ENCODE data around the gene HTRA1.

Gene HTRA1

DNA sequence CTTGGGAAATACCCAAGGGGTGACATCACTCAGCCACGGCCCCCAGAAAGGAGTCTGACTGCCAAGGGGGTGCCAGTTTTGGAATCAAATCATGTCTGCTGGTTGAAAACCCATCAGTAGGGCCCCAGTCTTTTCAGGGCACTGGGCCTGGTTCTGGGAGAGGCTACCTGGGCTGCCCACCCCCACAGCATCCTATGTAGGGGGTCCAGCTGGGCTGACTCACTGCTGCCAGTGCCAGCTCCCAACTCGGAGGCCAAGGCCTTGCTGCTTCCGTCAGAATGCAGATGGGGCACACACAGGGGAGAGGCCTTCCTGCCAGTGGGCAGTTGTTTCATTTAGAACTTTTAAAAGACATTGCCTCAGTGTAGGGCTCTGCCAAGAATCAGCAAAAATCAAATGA is 59.7 kb downstream of the HTRA1 start:
- no peak for FAIRE-seq

DNA sequence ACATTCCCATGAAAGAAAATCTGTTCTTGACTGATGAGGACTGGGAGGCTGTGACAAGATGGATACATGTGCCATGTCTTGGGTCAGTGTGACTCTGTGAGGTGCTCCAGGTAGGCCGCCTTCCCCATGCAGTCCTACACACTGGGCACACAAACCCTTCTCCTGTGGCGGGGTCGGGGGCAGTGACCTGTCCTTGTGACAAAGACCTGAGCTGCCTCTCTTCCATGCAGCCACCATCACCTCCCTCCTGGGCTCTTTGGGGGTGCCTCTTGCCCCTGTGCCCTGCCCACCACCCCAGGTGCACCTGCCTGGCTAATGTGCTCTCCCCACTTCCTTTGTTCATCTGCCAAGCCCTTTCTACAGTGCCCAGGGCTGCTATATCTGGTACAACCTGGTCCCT is 63.5 kb downstream of the HTRA1 start:
- no peak for FAIRE-seq

DNA sequence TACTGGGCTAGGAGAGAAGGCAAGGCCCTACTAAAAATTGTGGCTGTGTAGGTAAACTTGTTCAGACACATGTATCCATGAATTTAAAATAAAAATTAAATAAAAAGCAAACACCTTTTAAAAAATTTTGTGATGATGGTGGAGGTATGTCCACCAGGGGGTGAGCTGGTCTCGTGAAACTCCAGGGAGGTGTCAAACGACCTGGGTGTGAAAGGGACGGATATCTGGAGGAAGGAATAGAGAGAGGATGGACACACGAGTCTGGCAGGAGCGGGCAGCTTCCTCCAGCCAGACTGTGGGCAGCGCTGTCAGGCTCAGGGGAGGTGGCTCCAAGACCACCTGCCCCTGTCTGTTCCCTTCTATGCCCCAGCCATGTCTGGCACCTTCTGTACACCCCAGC is 64.4 kb downstream of the HTRA1 start:
- FAIRE-seq: no peak

DNA sequence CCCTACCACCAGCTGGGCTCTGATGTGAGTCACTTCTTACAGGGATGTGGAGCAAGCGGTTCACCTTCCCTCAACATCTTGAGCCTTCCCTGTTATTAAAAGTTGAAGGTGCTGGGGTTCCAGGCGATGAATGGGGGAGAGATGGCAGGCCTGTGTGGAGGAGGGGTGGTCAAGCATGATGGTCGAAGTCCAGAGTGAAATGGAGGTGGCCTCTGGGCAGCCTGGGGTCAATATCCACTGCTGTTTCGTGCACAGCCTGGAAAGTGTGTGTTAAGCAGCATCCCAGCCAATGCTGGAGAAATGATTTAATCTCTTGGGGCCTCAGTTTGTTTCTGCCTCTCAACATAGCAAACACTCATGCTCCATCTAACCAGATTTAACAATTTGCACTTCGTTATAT is 65.5 kb downstream of the HTRA1 start:
- no peak for FAIRE-seq

DNA sequence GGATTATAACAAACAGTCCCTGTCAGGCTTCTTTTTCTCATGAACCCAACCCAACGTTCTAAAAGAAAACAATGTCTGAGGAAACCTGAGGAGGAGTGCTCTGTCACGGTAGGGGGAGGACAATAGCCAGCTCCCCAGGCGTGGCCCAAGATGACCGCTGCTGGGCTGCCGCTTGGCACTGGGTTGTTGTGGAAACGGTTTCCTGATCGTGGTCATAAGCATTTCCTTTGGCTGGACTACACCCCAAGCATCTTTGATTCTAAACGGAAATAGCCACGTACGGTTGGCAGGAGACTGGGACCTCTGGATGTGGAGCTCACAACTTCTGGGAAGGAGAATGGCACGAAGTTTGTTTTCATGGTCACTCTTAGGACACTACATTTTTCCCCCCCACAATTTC is 68.8 kb downstream of the HTRA1 start:
- FAIRE-seq: no peak

DNA sequence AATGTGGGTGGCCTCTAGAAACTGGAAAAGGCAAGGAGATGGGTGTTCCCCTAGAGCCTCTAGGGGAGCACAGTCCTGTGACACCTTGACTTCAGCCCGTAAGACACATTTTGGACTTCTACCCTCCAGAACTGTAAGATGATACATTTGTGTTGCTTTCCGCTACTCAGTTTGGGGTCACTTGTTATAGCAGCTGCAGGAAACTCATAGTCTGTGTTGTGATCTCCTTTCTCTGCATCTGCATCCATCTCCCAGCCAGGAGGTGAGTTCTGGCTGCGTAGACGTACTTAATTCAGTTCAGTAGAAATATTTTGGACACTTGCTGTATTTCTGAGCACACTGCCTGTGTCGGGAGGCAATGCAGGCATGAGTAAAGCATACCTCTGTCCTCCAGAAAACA is 69.9 kb downstream of the HTRA1 start:
- no peak for FAIRE-seq

DNA sequence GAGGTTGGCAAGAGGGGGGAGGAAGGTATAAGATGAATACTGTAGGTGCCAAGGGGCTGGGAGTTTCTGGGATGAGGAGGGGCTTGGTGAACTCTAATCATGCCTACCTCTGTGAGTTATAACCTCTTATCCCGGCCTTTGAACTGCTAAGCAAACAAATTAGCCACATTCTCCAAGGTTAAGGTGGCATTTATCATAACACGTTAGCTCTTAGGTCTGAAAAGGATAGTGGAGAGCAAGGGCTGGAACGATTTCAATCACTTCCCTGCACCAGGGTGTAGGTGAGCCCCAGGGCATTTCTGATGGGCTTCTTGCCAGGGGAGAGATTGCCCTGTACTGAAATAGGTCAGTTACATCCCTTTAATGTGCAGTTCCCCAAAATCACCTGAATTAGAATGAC is 70.6 kb downstream of the HTRA1 start:
- FAIRE-seq: no peak

DNA sequence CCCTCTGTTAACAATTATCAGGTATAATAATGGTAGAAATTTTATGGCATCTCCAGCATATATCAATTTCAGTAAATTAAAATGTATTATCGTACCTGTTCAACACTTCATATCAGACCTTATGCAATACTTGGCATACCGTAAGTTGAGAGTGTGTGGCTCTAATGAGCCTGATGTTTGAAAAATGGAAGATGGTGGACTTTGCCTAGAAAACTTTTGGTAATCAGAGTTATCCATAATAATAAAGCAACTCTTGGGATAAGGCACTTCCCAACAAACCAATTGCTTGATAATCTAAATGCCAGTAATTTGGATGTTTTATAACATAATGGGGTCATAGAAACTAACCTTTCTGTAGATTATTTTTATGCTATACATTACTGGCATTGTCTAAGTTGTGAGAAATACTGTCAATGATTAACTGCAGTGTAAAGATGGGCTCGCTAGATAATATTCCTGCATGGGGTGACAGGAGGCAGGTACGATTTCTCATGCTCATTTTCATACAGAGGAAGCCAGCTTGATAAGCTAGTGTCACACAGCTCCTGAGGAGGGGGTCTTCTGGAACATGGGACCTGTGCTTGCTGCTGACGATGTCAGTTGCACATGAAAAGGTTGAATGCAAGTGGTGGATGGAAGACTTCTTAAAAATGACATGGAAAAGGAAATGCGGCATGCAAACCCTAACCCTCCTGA is 71.4 kb downstream of the HTRA1 start:
- FAIRE-seq: no peak

DNA sequence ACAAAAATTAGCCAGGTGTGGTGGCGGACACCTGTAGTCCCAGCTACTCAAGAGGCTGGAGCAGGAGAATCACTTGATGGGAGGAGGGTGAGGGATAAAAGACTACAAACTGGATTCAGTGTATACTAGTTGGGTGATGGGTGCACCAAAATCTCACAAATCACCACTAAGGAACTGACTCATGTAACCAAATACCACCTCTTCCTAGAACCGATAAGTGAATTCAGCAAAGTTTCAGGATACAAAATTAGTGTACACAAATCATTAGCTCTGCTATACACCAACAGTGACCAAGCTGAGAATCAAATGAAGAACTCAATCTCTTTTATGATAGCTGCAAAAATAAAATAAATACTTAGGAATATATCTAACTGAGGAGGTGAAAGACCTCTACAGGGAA is 76.2 kb downstream of the HTRA1 start:
- no peak for FAIRE-seq

DNA sequence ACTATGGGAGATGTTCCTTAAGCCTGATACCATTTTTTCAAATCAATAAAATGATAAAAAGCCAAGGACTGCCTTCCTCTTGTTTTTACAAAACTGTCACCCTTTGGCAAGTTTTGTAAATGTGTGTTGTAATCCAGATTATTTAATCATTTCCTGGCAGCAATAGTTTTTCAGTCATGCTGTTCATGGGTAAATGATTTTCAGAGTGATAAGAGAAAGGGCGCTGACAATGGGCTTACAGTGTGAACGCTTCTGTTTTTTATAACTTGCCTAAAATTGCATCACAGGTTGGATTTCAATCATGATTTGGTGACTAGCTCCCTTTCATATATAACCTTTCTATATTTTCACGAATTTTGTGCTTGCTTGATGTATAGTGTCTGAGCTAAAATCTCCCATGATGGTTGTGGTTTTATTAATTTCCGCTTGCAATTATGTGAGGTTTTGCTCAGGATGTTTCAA is 80.2 kb downstream of the HTRA1 start:
- FAIRE-seq: no peak

DNA sequence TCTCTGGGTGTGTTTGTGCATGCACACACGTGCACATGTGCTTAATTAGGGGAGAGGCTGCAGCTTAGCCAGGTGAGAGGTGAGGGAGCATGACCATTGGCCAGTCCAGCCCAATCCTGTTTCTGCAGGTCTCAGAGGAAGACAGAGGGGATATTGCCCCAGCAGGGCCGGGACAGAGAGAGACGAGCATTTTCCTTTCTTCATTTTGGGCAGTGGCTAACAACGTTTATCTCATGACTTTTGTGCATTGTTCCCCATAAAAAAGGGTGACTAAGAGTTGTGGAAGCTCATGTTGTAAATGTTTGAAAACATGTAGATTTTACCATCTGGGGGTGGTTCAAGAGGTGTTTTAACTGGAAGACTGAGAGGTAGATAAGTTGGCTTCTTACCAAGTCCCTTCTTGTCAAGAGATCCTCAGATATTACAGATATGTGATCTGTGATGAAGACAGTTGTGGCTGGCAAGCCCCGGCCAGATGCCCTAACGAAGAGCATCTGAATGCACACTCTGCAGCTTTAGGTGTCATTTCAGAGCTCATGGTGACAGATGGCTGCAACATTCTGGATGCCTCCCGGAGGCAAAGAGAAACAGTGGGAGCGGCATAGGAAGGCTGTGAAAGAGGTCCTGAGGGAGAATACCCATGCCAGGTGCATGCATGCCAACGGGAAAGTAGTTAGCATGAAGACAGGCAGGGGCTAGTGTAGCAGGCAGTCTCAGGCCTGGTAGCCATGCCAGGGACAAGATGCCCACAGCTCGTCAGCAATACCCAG is 82.5 kb downstream of the HTRA1 start:
- no peak for FAIRE-seq

DNA sequence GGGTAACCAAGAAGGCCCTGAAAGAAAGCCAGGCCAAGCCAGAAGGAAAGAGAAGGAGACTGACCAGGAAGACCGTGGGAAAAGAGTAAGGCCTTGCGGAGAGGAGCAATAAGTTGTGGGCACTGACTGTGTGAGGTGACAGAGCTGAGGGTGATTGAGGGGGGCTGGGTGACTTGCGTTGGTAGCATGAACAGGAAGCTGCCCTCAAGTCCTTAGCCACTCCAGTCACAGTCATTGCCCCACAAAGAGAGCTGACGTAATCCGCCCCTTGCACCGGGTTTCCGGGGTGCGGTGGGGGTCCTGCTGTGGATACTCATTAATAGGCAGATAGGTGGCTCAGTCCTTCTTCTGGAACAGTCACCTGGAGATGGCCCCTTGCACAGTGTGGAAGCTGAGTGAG is 83.1 kb downstream of the HTRA1 start:
- no peak for FAIRE-seq

DNA sequence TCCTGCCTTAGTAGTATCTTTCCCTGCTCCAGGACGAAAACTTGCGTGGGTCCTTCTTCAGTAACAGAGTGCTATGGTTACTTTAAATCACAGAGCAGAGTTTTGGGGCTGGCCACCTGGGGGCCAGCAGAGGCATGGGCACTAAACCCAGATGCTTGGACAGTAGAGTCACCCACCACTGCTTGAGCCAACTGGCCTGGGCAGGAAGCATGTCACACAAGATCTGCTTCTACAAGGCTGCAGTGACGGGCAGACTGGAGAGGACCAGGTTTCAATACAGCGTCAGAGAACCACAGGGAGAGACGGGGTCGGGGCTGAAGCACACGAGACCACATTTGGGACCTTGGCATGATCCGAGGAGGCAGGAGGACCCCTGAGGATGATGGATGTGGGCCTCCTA is 84.9 kb downstream of the HTRA1 start:
- FAIRE-seq: no peak

DNA sequence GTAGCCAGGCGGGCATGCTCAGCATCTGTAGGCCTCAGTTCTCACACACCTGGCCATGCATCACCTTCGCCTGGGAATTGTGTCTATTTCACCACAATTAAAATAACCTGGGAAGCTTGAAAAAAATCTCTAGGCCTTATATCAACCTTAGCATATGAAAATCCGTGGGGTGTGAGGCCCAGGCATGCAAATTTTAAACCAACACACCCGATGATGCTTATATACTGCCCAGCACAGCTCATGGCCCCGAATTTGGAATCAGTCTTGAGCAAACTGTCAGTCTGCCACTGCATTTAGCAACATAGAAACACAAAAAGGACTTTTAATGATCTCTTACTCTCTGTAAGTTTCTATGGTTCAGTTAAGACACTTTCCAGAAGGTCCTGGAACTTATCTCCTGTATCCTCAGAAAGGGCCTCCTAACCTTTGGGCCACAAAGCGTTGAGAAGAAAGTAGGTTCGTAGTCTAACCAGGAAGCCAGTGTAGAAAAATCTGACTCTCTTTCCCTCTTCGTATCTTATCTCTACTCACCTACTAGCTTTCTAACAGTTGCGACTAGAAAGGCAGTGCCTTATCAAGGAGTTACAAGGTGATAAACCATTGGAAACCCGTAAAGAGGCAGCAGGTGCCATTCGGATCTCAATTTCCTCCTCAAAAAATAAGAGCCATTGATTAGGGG is 87.2 kb downstream of the HTRA1 start:
- FAIRE-seq: no peak

DNA sequence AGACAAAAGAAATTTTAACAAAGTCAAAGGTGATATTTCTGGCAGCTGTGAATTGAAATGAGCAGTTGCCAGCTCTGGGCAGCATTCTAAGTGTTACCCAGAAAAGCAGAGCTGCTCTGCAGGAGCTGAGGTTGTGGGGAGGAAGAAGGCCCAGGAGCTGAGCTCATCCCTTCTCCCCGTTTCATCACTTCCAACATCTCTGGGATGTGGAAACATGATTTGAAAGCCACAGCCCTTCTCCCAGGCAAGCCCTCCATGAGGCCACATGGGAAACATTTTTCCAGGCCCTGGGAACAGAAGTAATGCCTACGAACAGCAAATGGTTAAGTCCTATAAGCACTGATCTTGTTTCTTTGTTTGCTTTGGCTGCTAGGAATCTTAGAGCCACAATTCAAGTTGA is 88.3 kb downstream of the HTRA1 start:
- no peak for FAIRE-seq

DNA sequence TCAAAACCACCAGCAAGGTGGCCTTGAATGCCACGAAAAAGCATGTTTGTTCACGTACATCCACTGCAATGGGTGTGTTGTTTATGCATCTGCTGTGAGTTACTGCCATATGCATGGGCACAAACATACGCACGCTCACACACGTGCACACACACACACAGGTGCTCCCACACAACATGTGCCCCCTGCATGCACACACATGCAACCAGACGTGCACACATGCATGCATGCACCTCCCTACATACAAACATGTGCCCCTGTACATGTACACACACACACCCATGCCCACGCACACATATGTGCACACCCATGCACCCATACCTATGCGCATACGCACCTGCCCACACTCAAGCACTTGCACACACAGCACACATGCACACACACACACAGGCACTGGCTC is 89.1 kb downstream of the HTRA1 start:
- no peak for FAIRE-seq

DNA sequence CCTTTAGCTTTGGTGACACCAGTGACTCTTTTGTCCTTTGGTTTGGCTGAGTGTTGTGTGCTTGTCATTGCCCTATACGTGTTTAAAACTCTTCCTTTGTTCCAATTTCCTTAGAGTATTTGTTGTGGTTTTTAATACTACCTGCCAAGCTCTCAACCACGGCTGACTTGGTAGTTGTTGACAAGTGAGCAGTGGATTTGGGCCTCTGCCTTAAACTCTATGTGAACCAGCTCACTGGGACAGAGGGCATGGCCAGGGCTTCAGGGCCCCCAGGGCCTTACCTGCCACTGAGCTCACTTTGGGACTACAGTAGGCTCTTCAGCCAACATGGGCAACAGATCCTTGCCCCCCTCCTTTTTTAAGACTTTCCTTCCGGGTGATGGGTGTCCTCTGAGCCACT is 89.6 kb downstream of the HTRA1 start:
- no peak for FAIRE-seq

DNA sequence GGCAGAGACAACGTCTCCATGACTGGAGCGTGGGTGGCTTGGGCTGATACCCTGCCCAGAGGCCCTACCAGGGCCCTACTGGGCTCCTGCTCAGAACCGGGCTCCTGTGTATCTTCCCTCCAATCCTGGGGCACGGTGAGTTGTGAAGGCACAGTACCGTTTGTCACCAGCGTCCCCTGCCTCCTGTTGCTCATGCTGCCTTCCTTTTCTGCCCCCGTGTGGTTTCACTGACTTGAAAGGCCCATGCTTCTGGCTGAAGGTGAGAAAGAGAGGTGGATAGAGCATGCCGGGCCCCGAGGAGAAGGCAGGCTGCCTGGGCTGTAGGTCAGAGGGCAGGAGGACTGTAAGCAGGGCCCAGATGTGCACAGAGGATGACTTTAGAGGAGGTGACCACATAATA is 90.1 kb downstream of the HTRA1 start:
- no peak for FAIRE-seq

DNA sequence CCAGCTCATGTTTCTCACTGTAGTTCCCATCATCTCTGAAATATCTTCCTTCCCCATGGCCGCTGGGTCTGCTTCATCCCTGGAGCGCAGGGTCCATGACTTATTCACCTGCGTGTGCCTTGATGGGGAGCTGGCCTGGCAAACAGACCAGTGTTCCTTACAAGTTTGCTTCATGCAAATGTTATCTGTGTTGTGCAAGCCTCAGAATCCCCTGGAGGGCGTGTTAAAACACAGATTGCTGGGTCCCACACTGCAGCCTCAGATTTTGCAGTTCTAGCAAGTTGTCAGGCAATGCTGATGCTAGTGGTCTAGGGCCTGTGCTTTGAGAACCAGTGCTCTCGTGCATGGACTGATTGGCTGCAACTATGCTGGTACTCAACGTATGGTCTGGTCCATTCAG is 92.0 kb downstream of the HTRA1 start:
- no peak for FAIRE-seq

DNA sequence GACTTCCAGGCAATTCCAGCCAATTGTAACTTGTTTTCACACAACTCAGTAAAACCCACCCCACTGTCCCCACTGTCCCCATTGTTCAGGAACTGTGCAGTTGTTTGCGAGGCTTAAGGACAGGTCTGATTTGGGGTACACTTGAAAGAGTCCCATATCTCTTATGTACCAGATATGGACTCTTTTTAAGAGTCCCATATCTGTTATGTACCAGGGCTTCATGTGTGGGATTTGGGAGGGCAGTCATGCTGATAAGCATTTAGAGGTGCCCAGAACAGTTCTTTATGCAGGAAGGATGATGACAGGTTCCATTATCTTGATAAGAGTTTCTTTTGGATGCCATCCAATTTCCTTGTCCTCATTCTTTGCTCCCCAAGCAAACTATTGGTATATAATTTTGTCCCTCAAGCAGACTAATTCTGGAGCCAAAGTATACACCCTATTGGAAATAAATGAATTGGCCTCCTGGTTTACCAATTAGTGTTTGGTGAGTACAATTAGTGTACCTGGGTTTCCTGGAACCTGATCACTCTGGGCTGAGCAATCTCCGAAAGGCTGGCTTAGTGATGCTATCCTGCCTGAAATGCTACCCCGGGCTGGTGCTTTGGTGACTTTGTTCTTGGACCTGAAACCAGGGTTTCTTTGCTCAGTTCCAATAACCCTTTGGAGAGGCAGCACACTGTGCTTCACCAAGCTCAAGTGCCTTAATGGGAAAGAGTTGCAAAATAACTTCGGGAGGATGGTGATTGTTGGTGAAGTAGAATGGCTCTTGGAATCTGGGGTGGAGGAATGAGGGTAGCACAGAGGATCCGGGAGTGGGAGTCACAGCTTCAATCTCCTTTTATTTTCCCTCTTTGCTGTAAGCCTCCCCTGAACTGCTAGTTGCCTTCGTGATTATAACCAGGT is 93.0 kb downstream of the HTRA1 start:
- no peak for FAIRE-seq

DNA sequence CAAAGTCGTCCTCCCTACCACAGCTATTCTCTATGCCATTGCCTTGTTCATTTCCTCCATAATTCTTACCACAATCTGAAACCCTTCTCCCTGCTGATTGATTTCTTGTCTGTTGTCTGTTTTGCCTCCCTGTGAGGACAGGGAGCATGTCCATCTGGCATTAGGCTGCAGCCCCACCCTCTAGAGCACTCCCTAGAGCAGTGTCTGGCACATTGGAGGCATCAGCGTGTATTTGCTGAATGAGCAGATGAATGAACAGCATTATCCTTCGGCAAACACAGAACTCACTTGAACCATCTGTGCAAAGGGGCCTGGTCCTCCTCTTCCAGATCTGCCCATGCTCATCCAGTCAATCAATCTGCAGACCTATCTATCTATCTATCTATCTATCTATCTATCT is 94.1 kb downstream of the HTRA1 start:
- FAIRE-seq: no peak

DNA sequence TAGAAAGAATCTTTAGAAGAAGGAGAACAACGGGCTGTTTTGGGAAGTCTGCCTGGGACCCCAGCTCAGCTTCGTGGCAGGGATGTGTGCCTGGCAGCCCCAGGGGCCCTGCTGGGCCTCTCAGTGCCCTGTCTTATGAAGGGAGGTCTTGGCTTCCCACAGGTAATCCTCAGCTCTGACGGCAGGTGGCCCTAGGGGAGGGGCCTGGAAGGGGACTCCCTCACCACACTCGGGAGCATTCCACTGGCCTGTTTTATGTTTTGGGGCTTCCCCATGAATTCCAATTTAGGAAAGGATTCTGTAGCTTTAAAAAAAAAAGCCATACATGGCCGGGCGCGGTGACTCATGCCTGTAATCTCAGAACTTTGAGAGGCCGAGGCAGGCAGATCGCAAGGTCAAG is 96.2 kb downstream of the HTRA1 start:
- no peak for FAIRE-seq

DNA sequence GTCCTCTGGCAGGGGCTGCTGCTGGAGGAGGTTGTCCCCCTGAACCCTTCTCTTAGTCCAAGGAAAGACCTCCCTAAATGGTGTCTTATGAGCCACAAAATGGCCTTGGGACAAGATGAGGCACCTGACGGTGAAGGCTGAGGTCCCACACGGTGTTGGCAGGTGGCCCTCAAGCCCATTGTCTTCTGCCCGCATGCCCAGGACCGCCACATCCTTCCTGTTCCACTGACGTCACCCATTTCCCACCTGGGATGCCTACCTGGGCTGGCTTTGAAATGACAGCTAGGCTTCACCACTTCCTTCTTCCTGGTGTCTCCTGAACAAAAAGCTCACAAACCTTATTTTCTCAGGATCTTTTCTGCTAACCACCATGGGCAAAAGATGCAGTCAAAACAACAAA is 97.1 kb downstream of the HTRA1 start:
- FAIRE-seq: no peak

All from TTC549 (cell line).